Islet of Langerhans (tissue), 1 donor: Measurements from ENCODE around the gene SLC19A1.
"Not testable (repeated sequence)": the region's sequence is repeated elsewhere in the genome, so short reads cannot be mapped to it uniquely, and the experiment has no call there.

Experiments used
- FAIRE-seq: peaks from one replicate; lab custom pipeline; 2011; peaks lifted over from hg19 to GRCh38; lab: Jason Lieb, UNC

The SLC19A1 gene

GRCh38 chr21:45505416-45506021 is 36.7 kb downstream of the SLC19A1 start:
- no peak for FAIRE-seq

GRCh38 chr21:45504516-45505415 is 37.5 kb downstream of the SLC19A1 start:
- FAIRE-seq = no peak

- no peak for FAIRE-seq
These were observed 38.2 kb downstream of the SLC19A1 start for GRCh38 chr21:45504021-45504515.

DNA sequence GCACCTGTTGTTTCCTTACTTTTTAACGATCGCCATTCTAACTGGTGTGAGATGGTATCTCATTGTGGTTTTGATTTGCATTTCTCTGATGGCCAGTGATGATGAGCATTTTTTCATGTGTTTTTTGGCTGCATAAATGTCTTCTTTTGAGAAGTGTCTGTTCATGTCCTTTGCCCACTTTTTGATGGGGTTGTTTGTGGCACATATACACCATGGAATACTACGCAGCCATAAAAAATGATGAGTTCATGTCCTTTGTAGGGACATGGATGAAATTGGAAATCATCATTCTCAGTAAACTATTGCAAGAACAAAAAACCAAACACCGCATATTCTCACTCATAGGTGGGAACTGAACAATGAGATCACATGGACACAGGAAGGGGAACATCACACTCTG is 39.0 kb downstream of the SLC19A1 start:
- FAIRE-seq = not testable (repeated sequence)

GRCh38 chr21:45502600-45502999 is 39.6 kb downstream of the SLC19A1 start:
- no peak for FAIRE-seq

GRCh38 chr21:45502006-45502345 is 40.3 kb downstream of the SLC19A1 start:
- no peak for FAIRE-seq

GRCh38 chr21:45501081-45502005 is 40.9 kb downstream of the SLC19A1 start:
- not testable (repeated sequence) for FAIRE-seq

DNA sequence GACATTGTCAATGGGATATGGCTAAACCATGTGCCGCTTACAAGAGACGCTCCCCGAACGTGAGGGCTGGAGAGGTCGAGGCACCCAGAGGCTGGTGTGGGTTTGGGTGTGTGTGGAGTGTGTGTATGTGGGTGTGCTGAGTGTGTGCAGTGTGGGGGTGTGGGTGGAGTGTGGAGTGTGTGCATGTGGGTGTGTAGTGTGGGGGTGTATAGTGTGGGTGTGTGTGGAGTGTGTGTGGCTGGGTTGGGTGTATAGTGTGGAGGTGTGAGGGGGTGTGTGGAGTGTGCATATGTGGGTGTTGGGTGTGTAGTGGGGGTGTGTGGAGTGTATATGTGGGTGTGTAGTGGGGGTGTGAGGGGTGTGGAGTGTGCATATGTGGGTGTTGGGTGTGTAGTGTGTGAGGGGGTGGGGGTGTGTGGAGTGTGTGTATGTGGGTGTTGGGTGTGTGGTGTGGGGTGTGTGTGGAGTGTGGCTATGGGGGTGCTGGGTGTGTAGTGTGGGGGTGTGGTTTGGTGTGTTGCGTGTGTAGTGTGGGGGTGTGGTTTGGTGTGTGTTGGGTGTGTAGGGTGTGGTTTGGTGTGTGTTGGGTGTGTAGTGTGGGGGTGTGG is 42.2 kb downstream of the SLC19A1 start:
- no peak for FAIRE-seq

GRCh38 chr21:45499201-45499750 is 43.0 kb downstream of the SLC19A1 start:
- FAIRE-seq = no peak

GRCh38 chr21:45498646-45499000 is 43.6 kb downstream of the SLC19A1 start:
- no peak for FAIRE-seq

DNA sequence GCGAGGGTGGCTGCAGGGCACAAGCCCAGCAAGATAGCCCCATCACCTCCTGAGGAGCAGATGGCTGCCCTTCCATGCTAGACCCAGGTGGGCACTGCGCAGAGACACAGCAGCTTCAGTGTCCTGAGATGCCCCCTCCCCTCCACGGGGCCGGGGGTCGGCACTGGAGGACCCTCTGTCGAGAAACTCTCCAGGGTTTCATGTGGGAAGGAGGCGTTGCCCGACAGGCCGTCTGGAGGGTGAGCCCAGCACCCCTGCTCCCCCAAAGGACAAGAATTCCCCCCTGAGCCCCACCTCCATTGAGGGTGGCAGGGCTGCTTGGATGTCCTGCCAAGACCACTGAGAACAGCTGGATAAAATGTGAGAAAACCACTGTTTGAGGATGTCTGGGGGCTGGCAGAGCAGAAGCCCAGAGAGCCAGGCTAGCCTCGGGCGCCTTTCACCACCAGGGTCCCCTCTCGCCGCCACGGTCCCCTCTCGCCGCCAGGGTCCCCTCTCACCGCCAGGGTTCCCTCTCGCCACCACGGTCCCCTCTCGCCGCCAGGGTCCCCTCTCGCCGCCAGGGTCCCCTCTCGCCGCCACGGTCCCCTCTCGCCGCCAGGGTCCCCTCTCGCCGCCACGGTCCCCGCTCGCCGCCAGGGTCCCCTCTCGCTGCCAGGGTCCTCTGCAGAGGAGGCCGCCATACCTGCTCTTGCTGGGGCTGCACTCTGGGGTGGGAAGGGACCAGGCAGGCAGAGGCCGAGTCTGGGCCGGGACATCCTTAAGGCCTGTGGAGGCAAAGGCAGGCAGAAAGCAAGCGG is 44.2 kb downstream of the SLC19A1 start:
- FAIRE-seq = no peak

GRCh38 chr21:45496968-45497845 is 45.0 kb downstream of the SLC19A1 start:
- FAIRE-seq = no peak

DNA sequence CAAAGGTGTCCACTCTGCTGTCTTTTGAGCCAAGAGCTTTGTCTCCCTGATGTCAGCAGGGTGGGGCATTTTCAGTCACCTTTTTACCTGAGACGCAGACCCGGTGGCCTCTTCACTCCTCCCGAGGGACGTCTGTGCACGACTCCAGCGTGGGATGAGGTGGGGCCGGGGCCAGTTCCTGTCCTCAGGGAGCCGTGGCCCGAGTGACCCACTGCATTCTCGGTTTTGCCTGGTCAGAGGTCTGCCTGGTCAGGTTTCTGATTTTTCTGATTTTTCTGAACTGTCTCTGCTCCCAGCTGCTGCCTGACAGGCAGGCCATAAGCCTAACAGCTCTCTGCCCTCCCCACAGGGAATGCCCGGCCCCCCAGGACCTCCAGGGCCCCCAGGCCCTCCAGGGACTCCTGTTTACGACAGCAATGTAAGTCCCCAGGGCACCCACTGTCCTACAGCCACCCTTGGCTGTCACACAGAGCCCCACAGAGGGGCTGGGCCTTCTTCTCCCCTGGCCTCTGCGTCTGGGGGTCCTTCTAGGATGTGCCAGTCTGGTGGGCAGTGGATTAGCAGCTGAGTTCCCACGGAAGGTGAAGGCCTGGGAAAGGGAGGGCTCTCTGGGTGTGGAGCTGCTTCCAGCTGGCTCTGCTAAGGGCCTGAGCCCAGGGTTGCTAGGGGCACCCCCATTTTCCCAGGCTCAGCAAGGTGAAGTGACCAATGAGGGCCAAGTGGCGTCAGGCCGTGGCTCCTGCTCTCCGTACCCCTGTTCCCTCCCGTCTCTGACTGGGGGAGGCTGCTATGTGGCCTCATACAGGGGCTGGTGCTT is 45.9 kb downstream of the SLC19A1 start:
- no peak for FAIRE-seq

DNA sequence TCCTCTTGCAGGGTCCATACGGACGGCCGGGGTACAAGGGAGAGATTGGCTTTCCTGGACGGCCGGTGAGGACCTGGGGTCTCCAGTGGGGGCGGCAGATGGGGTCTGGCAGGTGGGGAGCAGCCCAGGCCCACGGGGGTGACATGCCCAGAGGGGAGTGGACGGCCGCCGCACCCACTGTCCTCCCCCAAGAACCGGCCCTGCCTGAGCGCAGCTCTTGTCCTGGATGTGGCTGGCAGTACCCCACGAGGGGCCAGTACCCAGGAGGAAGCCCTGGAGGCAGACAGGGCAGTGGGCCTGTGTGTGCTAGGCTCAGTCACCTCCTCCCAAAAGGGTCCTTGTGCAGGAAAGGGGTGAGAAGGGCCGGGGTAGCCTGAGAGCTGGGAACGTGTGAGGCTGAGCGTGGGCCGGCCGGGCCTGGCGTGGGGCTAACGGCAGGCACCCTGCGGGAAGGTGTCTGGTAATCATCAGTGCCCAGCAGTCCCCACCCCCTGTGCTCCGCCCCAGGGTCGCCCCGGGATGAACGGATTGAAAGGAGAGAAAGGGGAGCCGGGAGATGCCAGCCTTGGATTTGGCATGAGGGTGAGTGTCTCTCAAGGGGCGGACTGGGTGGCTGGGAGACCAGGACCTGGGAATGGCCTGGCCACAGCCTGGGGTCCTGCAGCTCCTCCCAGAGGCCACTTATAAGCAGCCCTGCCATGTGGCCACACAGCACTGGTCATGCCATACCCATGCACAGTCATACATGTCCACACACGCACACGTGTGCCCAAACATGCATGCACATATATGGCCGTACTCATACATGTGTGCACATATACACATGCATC is 47.2 kb downstream of the SLC19A1 start:
- FAIRE-seq = no peak

- no peak for FAIRE-seq
These were observed 47.9 kb downstream of the SLC19A1 start for GRCh38 chr21:45494135-45494850.

DNA sequence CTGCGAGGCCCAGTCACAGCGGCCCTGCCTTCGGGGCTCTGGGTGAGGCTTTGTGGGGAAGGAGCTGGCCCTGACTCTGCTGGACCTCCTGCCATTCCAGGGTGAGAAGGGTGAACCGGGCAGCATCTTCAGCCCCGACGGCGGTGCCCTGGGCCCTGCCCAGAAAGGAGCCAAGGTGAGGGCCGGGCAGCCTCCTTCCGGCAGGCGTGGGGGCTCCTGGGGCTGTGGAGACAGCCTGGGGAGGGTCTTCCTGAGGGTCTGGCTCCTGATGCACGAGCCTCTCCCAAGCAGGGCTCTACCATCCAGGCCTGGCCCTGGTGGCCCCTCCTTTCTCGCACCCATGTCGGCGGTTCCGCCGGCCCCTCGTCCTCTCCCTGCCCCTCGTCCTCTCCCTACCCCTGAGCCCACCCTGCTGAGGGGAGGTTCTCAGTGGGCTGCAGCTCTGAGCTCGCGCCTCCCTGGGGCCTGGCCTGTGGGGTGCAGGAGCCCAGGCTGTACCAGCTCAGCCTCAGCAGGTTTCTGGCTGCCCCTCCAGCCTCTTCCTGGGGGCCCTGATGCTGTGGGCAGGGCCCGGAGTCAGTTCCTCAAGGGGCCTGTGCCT is 48.7 kb downstream of the SLC19A1 start:
- FAIRE-seq = no peak

- FAIRE-seq = no peak
These were observed 49.5 kb downstream of the SLC19A1 start for GRCh38 chr21:45492765-45493164.
